Kidney epithelial cell (primary cell): ENCODE measurements around the gene PIEZO2. TPM values are rescaled to one million over a fixed set of nuclear protein-coding genes. Genes with fewer than 3 reads are reported as not detected.

ENCODE experiments used
- DNase-seq: peaks from one replicate; pipeline ENCODE4 v3.0.0-alpha.2; 2010; ENCODE audit warnings: low read depth
- H3K27me3 ChIP-seq: 2 replicates; pipeline ENCODE4 v1.6.0; 2011; ENCODE audit warnings: low read length; ENCODE audit not compliant: control insufficient read depth, insufficient read depth
- H3K36me3 ChIP-seq: 2 replicates; pipeline ENCODE4 v1.5.1; 2011; ENCODE audit warnings: low read length; ENCODE audit not compliant: control insufficient read depth, insufficient read depth
- H3K4me3 ChIP-seq: 2 replicates; pipeline ENCODE4 v1.5.1; 2011; ENCODE audit warnings: low read depth, mild to moderate bottlenecking, control low read depth, low read length
- total RNA-seq: library from RNA; depleted of rRNA; stranded (reverse); fragments of >200 nt; gene quantifications from 2 replicates; pipeline ENCODE4 v1.2.3, GENCODE V29; 2015
- TF ChIP-seq, protein P1 (sequence below): IDR thresholded peaks from 2 replicates; pipeline ENCODE4 v1.5.1; 2011; ENCODE audit warnings: mild to moderate bottlenecking, moderate library complexity, low read length, control low read depth, inconsistent platforms; ENCODE audit not compliant: insufficient read depth, poor library complexity, severe bottlenecking

PIEZO2 gene
- total RNA-seq, 1 donor from 2014 or later = 1.8 TPM

DNA sequence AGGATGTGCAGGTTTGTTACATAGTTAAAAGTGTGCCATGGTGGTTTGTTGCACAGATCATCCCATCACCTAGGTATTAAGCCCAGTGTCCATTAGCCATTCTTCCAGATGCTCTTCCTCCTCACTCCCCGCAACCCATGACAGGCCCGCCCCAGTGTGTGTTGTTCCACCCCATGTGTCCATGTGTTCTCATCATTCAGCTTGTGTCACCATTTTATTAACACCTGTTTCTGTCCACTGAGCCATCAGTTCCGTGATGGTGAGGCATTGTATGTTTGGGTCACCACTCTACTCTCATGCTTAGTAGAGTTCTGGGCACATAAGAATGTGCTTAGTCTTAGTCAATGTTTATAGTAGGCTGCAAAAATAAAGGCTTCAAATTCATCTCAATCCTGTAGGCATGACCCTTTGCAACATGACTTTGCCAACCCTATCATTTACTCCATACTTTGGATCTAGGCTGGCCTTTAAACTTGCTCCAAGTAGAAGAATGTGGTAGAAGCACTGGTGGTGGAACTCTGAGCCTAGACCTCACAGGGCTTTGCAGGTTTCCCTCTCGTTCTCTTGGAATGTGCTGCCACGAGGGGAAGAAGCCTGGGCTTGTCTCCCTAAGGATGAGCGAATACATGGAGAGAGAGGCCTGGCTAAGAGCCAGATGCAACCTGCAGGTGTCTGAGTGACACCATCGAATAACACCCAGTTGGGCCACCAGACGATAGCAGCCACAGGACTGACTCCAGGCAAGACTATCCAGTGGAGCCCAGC lies 462.0 kb downstream of the PIEZO2 start:
- DNase-seq = no peak
- H3K4me3 ChIP-seq = no peak overlapping the region
- TF ChIP-seq, protein P1, sequence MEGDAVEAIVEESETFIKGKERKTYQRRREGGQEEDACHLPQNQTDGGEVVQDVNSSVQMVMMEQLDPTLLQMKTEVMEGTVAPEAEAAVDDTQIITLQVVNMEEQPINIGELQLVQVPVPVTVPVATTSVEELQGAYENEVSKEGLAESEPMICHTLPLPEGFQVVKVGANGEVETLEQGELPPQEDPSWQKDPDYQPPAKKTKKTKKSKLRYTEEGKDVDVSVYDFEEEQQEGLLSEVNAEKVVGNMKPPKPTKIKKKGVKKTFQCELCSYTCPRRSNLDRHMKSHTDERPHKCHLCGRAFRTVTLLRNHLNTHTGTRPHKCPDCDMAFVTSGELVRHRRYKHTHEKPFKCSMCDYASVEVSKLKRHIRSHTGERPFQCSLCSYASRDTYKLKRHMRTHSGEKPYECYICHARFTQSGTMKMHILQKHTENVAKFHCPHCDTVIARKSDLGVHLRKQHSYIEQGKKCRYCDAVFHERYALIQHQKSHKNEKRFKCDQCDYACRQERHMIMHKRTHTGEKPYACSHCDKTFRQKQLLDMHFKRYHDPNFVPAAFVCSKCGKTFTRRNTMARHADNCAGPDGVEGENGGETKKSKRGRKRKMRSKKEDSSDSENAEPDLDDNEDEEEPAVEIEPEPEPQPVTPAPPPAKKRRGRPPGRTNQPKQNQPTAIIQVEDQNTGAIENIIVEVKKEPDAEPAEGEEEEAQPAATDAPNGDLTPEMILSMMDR = no peak
- no peaks in the 10 kb centered on the region for H3K36me3 ChIP-seq
- H3K27me3 ChIP-seq = no peaks in the 10 kb centered on the region

DNA sequence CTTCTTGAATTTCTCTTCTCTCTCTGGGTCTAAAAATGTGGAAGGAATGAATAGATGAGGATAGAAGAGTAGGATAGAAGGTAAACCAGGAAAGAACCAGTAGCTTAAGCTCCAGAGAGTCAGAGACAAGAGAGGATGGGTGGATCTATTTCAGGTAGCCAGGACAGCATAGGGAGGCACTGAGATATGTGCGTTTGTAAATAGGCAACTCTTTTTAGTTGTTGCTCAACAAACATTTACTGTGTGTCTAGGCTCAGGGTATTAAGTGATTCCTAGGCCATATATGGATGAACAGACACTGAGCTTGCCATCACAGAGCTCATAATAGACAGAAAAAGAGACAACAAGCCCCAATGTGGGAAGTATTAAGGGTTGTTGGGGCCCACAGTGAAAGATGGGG lies 463.1 kb downstream of the PIEZO2 start:
- Histone ChIP-seq H3K36me3 (no peaks in the 10 kb centered on the region), H3K4me3 (no peak overlapping the region), H3K27me3 (no peaks in the 10 kb centered on the region)
- TF ChIP-seq, protein P1 = no peak
- DNase-seq = no peak

DNA sequence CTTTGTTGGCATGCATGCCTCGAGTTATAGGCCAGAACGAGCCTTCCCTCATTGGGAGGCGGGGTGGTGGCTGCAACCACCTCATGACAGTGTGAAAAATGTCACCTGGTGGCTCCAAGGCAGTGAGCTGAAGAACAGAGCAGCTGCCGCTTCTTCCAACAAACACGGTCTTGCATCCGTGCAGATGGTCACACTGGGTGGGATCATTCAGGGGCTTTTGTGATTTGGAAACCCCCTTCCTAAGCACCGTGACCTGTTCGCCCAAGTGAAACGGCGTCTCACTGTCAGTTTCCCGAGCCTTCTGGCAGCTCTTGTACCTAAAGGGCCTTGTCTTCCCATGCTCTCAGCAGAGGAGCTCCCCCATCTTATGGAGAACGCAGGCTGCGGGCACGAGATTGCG lies 463.9 kb downstream of the PIEZO2 start:
- TF ChIP-seq, protein P1 = no peak

DNA sequence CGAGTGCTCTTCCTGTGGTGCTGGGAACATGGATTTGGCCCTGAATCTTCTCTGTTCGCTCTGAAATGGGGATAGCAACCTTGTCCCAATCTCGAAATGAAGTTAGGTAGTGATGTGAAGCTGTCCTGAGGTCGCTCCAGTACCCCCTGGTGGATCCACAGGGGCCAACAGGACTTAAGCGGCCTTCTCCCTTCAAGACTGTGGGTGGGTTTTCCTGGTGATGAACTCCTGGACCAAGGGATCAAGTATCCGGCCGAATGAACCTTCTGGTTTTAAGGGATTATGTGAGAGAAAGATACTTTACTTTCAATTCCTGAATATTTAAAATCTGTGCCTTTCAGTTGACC lies 467.0 kb downstream of the PIEZO2 start:
- no peak for DNase-seq
- H3K4me3 ChIP-seq = no peak overlapping the region
- H3K27me3 ChIP-seq = no peaks in the 10 kb centered on the region
- TF ChIP-seq, protein P1 = no peak
- H3K36me3 ChIP-seq = no peaks in the 10 kb centered on the region

More for the DNA sequence above, 463.9 kb downstream of the PIEZO2 start:
- DNase-seq = no peak
- no peaks in the 10 kb centered on the region for H3K27me3 ChIP-seq
- H3K36me3 ChIP-seq = no peaks in the 10 kb centered on the region
- H3K4me3 ChIP-seq = no peak overlapping the region

DNA sequence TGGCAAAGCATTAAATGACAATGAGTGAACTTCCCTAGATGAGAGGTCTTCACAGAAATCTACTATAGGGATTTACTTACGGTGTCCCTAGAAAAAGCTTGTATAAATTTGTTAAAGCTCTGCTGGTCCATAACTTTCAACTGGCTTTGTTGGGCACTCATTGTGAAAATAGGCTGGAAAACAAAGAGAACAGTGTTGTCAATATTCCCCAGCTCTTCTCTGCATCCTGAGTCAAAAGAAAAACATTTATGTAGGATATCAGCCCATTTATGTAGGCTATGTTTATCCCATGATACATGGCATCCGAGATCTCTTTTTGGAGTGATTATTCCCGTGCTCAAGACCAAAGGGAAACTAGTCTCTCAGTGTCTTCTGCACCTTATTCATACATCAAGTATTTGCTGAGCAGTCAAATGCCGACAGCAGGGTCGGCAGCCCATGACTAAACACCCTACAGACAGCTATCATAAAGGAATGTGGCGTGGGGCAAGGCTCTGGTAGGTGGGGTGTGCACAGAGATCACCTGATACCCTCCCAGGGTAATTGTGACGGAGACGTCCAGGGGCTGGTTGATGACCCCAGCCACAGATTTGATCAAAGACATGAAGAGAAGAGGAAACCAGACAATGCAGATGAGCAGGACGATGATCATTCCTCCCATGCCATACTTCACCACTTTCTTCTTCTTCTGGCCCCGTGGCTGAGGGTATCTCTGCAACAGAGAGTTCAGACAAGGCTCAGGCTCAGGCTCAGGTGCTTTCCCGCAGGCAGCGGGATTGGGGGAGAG lies 467.6 kb downstream of the PIEZO2 start:
- no peak for DNase-seq
- TF ChIP-seq, protein P1 = no peak
- Histone ChIP-seq H3K36me3 (no peaks in the 10 kb centered on the region), H3K4me3 (no peak overlapping the region), H3K27me3 (no peaks in the 10 kb centered on the region)
